ENCODE results near the gene RBMS3.

DNA sequence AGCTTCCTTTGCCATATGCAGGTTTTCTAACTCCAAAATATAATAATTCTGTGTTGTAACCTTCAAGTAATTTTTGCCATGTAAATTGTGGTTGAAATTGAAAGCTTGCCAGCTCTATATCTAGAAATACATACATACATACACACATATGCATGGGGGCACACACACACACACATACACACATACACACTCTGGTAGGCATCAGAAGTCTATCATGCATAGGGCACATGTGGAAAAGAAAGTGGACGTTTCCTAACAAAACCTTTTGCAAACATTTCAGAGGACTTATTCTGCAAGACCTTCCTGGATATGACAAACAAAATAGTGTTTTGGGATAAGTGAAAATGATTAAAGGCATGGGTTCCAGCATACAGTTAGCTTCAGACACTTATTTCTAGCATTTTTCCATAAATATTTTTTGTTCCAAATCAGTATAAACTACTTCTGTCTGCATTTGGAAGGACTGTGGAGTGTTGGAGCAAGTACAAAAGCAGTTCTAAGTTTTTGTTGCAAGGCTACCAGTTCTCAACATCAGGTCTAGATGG, 578.9 kb downstream of the RBMS3 start:
- TF ChIP-seq POLR2AphosphoS5 (IDR thresholded peaks at IDR 0.05; ENCODE audit: low read depth, low read length) (no peak), USF2 (IDR thresholded peaks at IDR 0.05; ENCODE audit: low read length) (no peak), CHD1 (IDR thresholded peaks at IDR 0.05; ENCODE audit: low read depth, low read length) (no peak), CTCF (IDR thresholded peaks at IDR 0.05; ENCODE audit: control extremely low read depth in 1 of 3, insufficient read depth in 1 of 3, low read depth in 1 of 3, low read length in 3 of 3) (no peak), TCF12 (IDR thresholded peaks at IDR 0.05; ENCODE audit: low read depth, low read length) (no peak)
